GM19025 (cell line): ENCODE results near the gene PACS2.
"Not testable (repeated sequence)": the region's sequence is repeated elsewhere in the genome, so short reads cannot be mapped to it uniquely, and the experiment has no call there.

Experiments used
- ATAC-seq: cut with Tn5 transposase; IDR thresholded peaks from one replicate; pipeline ENCODE4 v1.9.1; 2021; ENCODE audit warnings: mild to moderate bottlenecking, low read depth, moderate library complexity; ENCODE audit not compliant: unreplicated experiment

The PACS2 gene

GRCh38 chr14:105329411-105330150, 15.0 kb downstream of the PACS2 start:
- ATAC-seq, result no peak

- ATAC-seq, result no peak
Measured at GRCh38 chr14:105330491-105330895, 15.9 kb downstream of the PACS2 start.

- no peak for ATAC-seq
Measured at GRCh38 chr14:105331575-105332349, 17.2 kb downstream of the PACS2 start.

DNA sequence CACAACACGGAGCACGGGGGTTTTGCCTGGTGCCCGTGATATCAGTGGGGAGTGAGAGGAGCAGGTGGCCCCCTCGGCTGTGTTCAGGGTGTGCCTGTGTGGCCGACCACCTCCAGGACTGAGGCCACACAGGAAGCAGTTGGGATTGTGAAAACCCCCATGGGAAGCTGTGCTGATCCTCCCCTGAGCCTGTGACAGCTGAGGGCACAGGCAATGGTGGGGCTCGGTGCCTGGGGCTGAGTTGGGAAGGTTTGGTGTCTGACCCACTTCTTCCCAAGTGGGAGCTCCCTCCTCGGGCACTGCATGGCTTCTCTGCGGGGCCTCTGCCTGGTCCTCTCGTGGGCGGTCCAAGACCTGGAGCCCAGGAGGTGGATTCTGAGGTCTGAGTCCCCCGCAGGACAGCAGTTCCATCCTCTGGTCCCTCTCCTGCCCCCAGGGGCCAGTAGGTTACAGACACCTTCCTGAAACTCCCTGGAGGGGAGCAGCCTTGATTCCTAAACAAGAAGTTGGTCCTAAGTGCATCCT, 17.9 kb downstream of the PACS2 start:
- no peak for ATAC-seq

GRCh38 chr14:105333020-105333490, 18.5 kb downstream of the PACS2 start:
- ATAC-seq, result no peak

- ATAC-seq, result no peak
Measured at GRCh38 chr14:105333613-105334364, 19.2 kb downstream of the PACS2 start.

GRCh38 chr14:105334383-105335230, 20.1 kb downstream of the PACS2 start:
- no peak for ATAC-seq

DNA sequence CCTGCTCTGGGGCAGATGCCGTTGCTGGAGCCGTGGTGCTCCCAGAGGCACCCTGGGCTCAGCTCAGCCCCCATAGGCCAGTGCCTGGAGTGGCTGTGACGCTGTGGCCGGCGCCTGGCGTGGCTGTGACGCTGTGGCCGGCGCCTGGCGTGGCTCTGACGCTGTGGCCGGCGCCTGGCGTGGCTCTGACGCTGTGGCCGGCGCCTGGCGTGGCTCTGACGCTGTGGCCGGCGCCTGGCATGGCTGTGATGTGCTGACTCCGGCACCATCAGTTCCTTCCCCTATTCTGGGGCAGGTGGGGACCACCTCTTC, 20.6 kb downstream of the PACS2 start:
- not testable (repeated sequence) for ATAC-seq

- ATAC-seq, result no peak
Measured at GRCh38 chr14:105335735-105336476, 21.4 kb downstream of the PACS2 start.

- no peak for ATAC-seq
Measured at GRCh38 chr14:105336477-105337287, 22.1 kb downstream of the PACS2 start.

DNA sequence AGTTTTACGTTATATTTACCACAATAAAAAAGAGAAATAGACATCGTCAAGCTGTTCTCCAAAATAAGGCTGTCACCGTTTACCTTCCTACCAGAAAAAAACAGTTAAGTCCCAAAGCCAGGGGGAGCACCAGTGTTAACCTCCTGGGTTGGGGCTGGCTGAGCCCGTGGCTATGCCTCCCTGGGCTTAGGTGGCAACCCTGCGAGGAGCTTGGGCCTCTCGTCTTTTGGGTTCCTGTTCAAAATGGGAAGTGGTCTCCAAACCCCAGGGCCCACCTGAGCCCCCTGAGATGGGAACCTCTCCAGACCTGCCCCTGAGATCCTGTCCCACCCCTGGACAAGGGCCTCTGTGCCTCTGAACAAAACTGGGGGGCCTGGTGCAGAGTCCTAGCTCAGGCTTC, 22.9 kb downstream of the PACS2 start:
- ATAC-seq, result no peak

- ATAC-seq, result no peak
Measured at GRCh38 chr14:105337966-105338741, 23.6 kb downstream of the PACS2 start.

DNA sequence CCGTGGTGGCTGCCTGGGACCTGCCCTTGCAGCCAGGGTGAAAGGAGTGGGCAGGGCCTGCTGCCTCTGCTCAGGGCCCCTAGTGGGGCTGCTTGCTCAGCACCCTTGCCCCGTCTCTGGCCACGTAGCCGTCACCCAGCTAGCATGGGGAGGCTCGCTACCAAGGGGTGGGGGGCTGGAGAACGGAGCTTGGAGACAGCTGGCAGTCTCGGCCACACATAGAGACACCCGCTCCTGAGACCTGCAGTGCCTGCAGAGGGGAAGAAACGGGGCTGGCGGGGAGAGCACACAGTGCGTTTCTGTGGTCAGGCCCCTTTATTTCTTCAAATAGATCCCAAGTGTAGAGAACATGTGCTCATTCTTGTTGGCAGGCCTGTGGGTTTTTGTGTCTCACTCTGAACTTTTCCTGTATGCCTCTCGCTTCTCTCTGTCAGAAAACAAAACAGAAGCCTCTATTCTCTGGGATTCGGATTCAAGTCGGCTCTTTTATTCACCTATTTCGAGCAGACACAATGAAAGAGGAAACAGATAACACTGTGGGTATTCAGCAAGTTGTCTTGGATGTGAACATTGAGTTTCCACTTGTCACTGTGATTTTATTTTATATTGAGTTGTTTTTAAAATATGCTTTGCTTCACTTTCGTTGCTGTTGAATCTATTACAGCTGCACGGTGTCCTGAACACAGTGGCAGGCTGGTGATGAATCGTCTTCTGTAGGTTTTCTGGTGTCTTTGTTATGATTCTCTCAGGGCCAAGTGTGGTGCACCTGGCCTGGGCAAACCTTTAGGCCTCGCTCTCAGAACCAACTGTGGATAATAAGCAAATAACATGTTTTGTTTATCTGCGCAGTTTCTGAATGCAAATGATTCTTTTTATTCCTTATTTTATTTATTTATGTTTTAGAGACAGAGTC, 26.5 kb downstream of the PACS2 start:
- no peak for ATAC-seq

DNA sequence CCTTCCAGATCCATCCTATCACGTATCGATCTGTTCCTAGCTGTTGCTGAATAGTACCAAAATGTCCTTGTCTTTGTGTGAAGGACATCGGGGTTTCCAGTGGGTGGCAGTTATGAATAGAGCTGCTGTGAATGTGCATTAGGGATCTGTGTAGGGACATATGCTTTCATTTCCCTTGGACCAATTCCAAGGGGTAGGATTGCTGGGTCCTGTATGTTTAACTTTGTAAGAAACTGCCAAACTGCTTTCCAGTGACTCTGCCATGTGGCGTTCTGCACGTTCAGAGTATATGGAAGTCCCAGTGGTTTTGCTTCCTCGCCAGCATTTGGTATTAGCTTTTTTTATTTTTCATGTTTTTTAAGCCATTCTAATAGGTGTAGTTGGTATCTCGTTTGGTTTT, 28.6 kb downstream of the PACS2 start:
- no peak for ATAC-seq

DNA sequence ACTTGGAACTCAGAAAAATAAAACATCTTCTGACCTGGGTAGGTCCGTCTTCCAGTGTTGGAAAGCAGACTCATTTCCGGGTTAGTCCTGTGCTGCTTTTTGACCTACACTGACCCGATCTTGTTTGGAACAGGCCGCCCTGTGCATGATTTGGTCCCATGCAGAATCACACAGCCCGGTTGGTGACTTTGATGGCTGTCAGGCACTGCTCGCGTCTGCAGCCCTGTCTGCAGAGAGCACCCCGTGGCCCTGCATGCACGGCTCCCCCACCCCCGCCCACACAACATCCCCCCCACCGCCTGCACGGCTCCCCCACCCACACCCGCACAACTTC, 31.6 kb downstream of the PACS2 start:
- no peak for ATAC-seq

DNA sequence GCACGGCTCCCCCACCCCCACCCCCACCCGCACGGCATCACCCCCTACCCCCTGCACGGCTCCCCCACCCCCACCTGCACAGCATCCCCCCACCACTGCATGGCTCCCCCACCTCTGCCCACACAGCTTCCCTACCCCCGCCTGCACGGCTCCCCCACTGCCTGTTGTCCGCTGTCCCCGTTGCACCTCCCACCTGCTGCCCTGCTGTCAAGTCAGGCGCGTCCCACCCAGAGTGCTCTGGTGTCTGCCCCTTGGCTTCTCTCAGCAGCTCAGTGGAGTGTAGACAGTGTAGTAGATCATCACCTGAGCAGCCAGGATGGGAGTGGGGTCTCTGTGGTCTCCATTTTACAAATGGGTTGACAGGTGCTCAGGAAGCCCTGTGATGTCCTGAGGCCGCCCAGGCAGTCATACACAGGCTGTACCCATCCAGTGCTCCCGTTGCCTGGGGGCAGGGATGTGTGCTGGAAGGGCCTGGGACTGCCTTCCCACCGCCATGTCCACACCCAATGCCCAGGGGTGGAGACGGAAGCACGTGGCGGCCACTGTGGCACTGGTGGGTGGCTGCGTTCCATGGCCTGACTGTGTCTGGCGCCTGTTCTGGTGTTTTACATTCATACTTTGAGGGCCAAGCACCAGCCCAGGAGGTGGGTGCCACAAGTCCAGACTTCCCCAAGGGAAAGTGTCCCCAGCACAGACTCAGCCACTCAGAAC, 32.5 kb downstream of the PACS2 start:
- ATAC-seq, result no peak
